Measurements from ENCODE around the gene TAPBP. TPM values are rescaled to one million over a fixed set of nuclear protein-coding genes. Genes with fewer than 3 reads are reported as not detected.
"Not testable (repeated sequence)": the region's sequence is repeated elsewhere in the genome, so short reads cannot be mapped to it uniquely, and the experiment has no call there.

The TAPBP gene
- total RNA-seq (2014; rRNA removed) (67.2 and 77.8 TPM in 2 replicates), Bru-seq, nascent RNA (percentile 82 among the genes with signal in this experiment), BruChase-seq, experiment 1, labeled RNA remaining after a 6-hour chase (percentile 95 among the genes with signal in this experiment), BruChase-seq, experiment 2, labeled RNA remaining after a 2-hour chase (percentile 95 among the genes with signal in this experiment)
- long read RNA-seq, transcript TAPBP-234 (8 exons, 3,759 nt) = major isoform, 19 of 90 reads
- long read RNA-seq, partial matches to known transcripts = 11 of 90 reads
- long read RNA-seq, other reads (novel, unspliced or antisense) = 60 of 90 reads

GRCh38 chr6:33313709-33314514 is at the start of gene TAPBP:
TAPBP (minus strand) TSS chr6:33314078; CDS start chr6:33314041, 37 bp downstream.
- TF ChIP-seq, protein P1, sequence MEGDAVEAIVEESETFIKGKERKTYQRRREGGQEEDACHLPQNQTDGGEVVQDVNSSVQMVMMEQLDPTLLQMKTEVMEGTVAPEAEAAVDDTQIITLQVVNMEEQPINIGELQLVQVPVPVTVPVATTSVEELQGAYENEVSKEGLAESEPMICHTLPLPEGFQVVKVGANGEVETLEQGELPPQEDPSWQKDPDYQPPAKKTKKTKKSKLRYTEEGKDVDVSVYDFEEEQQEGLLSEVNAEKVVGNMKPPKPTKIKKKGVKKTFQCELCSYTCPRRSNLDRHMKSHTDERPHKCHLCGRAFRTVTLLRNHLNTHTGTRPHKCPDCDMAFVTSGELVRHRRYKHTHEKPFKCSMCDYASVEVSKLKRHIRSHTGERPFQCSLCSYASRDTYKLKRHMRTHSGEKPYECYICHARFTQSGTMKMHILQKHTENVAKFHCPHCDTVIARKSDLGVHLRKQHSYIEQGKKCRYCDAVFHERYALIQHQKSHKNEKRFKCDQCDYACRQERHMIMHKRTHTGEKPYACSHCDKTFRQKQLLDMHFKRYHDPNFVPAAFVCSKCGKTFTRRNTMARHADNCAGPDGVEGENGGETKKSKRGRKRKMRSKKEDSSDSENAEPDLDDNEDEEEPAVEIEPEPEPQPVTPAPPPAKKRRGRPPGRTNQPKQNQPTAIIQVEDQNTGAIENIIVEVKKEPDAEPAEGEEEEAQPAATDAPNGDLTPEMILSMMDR (conservative IDR thresholded peaks at IDR 0.05; ENCODE audit: low read depth, low read length) = no peak
- no peak for TF ChIP-seq EZH2 (IDR thresholded peaks at IDR 0.05; ENCODE audit: low read length, unreplicated experiment)
- no peak for TF ChIP-seq EZH2phosphoT487 (IDR thresholded peaks at IDR 0.05; ENCODE audit: borderline replicate concordance, low read length)
- no peaks in the 10 kb centered on the region for H3K9me3 ChIP-seq (ENCODE audit: low read length)
- H3K36me3 ChIP-seq (ENCODE audit: low read depth, low read length) = peaks cover 4% of the 10 kb centered on the region; the same call in 1 of the 2 replicates
- peak within 1 kb of the TSS; percentile 58 for H2AFZ ChIP-seq (ENCODE audit: low read length)
- ChIA-PET CTCF (interaction anchor here (0.6 kb wide), 1 partner anchor 75 kb away, joined by 3 read pairs; no protein-coding TSS in a partner anchor), POLR2A (ENCODE audit: unreplicated experiment) (no interaction called here)
- H3K27ac ChIP-seq (ENCODE audit: low read length) = peak within 1 kb of the TSS; percentile 82
- H3K27me3 ChIP-seq (ENCODE audit: low read length) = no peaks in the 10 kb centered on the region
- H4K20me1 ChIP-seq (ENCODE audit: low read length) = peaks cover 6% of the 10 kb centered on the region; the same call in 1 of the 2 replicates
- H3K9ac ChIP-seq (ENCODE audit: low read length) = peak within 1 kb of the TSS; percentile 92
- peaks cover 26% of the 10 kb centered on the region for H3K4me1 ChIP-seq (ENCODE audit: insufficient read depth, low read length)
- intact Hi-C loops (cut with micrococcal nuclease) = loop anchor here (2.0 kb wide), 2 partner anchors 15 to 77 kb away; partner anchors contain the start of genes KIFC1 and RGL2
- H3K79me2 ChIP-seq (ENCODE audit: low read length) = peaks cover 39% of the 10 kb centered on the region
- no peaks in the 10 kb centered on the region for H3F3A ChIP-seq (ENCODE audit: low read length, unreplicated experiment)
- H3K4me2 ChIP-seq (ENCODE audit: low read length) = peak within 1 kb of the TSS; percentile 87
- H3K4me3 ChIP-seq (ENCODE audit: low read length) = peak within 1 kb of the TSS; percentile 75
- ATAC-seq (peak; percentile 7), DNase-seq (peak; percentile 59)
- no peaks in the 10 kb centered on the region for H3K9me2 ChIP-seq (replicated peaks; ENCODE audit: low read length)
- BruUV-seq (replicated peaks) = TSS peak; percentile 53

DNA sequence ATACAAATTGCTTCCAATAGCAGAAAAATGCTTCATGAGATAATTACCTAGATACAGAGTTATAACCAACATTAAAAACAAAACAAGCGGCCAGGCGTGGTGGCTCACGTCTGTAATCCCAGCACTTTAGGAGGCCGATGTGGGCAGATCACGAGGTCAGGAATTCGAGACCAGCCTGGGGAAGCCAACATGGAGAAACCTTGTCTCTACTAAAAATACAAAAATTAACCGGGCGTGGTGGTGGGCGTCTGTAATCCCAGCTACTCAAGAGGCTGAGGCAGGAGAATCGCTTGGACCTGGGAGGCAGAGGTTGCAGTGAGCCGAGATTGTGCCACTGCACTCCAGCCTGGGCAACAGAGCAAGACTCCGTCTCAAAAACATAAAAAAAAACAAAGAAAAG is 49.6 kb upstream of the TAPBP start:
- H3K79me2 ChIP-seq (ENCODE audit: low read length); BruUV-seq (replicated peaks): not testable (repeated sequence)

DNA sequence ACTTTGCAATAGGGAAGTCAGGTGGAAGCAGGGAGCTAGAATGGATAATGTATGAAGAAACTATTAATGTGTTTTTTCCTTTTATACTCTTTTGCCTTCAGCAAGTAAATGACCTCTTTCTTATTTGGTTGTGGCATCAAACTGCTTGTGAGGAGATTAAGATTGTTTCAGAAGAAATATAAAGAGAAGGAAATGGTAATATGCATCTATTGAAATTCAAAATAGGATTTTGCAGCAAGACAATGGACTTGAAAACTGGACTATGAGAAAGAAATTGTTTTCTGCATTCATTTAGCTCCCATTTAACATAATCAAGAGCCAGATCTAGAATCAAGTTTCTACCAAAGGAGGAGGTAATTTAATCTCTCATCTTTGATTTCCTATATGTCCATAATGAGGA is 45.5 kb upstream of the TAPBP start:
- POLR2A ChIA-PET (ENCODE audit: unreplicated experiment) = no interaction called here
- H3K9ac ChIP-seq (ENCODE audit: low read length) = no peak overlapping the region
- H4K20me1 ChIP-seq (ENCODE audit: low read length) = no peaks in the 10 kb centered on the region
- ATAC-seq (no peak), DNase-seq (no peak)
- H2AFZ ChIP-seq (ENCODE audit: low read length) = no peak overlapping the region
- no peaks in the 10 kb centered on the region for H3K9me3 ChIP-seq (ENCODE audit: low read length)
- peaks cover 7% of the 10 kb centered on the region for H3K4me1 ChIP-seq (ENCODE audit: insufficient read depth, low read length)
- no peaks in the 10 kb centered on the region for H3K79me2 ChIP-seq (ENCODE audit: low read length)
- no peaks in the 10 kb centered on the region for H3K27me3 ChIP-seq (ENCODE audit: low read length)
- no peak overlapping the region for H3K27ac ChIP-seq (ENCODE audit: low read length)
- H3K4me2 ChIP-seq (ENCODE audit: low read length) = no peak overlapping the region
- CTCF ChIA-PET = no interaction called here
- intact Hi-C loops (cut with micrococcal nuclease) = no loop called here
- no peak overlapping the region for H3K4me3 ChIP-seq (ENCODE audit: low read length)
- H3K9me2 ChIP-seq (replicated peaks; ENCODE audit: low read length) = no peaks in the 10 kb centered on the region
- no peaks in the 10 kb centered on the region for H3K36me3 ChIP-seq (ENCODE audit: low read depth, low read length)
- no TSS peak for BruUV-seq (replicated peaks)
- no peaks in the 10 kb centered on the region for H3F3A ChIP-seq (ENCODE audit: low read length, unreplicated experiment)
- no peak for TF ChIP-seq EZH2phosphoT487 (IDR thresholded peaks at IDR 0.05; ENCODE audit: borderline replicate concordance, low read length)
- TF ChIP-seq EZH2 (IDR thresholded peaks at IDR 0.05; ENCODE audit: low read length, unreplicated experiment) = no peak
- TF ChIP-seq, protein P1 (conservative IDR thresholded peaks at IDR 0.05; ENCODE audit: low read depth, low read length) = no peak

More for the DNA sequence above, 49.6 kb upstream of the TAPBP start:
- H3K36me3 ChIP-seq (ENCODE audit: low read depth, low read length); H4K20me1 ChIP-seq (ENCODE audit: low read length); H3K9me2 ChIP-seq (replicated peaks; ENCODE audit: low read length); POLR2A ChIA-PET (ENCODE audit: unreplicated experiment); intact Hi-C loops (cut with micrococcal nuclease); H3K4me1 ChIP-seq (ENCODE audit: insufficient read depth, low read length); CTCF ChIA-PET; DNase-seq; H3K9me3 ChIP-seq (ENCODE audit: low read length); H3K4me3 ChIP-seq (ENCODE audit: low read length); ATAC-seq; H3K4me2 ChIP-seq (ENCODE audit: low read length); H3K9ac ChIP-seq (ENCODE audit: low read length); H3F3A ChIP-seq (ENCODE audit: low read length, unreplicated experiment); H3K27ac ChIP-seq (ENCODE audit: low read length); H2AFZ ChIP-seq (ENCODE audit: low read length); H3K27me3 ChIP-seq (ENCODE audit: low read length): not testable (repeated sequence)

- H3K9me2 ChIP-seq (replicated peaks; ENCODE audit: low read length); H3K27me3 ChIP-seq (ENCODE audit: low read length); H3K4me3 ChIP-seq (ENCODE audit: low read length); H3K27ac ChIP-seq (ENCODE audit: low read length); ATAC-seq; H2AFZ ChIP-seq (ENCODE audit: low read length); H3K4me2 ChIP-seq (ENCODE audit: low read length); H3F3A ChIP-seq (ENCODE audit: low read length, unreplicated experiment); H3K36me3 ChIP-seq (ENCODE audit: low read depth, low read length); DNase-seq; intact Hi-C loops (cut with micrococcal nuclease); POLR2A ChIA-PET (ENCODE audit: unreplicated experiment); H4K20me1 ChIP-seq (ENCODE audit: low read length); H3K9me3 ChIP-seq (ENCODE audit: low read length); H3K4me1 ChIP-seq (ENCODE audit: insufficient read depth, low read length); BruUV-seq (replicated peaks); H3K9ac ChIP-seq (ENCODE audit: low read length); CTCF ChIA-PET; H3K79me2 ChIP-seq (ENCODE audit: low read length): not testable (repeated sequence)
Measured at GRCh38 chr6:33357160-33357871, 43.4 kb upstream of the TAPBP start.
